NCI-H187 treated with DMSO at 0.1 percent for 48 hours (cell line): ENCODE data around the gene FOXK1.

Source experiments
- DNase-seq: peaks from one replicate; lab custom pipeline; 2025; lab: John Stamatoyannopoulos, UW

The FOXK1 gene

GRCh38 chr7:4765776-4766490, 83.8 kb downstream of the FOXK1 start:
- no peak for DNase-seq

- no peak for DNase-seq
Measured at GRCh38 chr7:4766666-4767519, 84.8 kb downstream of the FOXK1 start.

GRCh38 chr7:4768597-4769569, 86.8 kb downstream of the FOXK1 start:
- DNase-seq, result no peak

- no peak for DNase-seq
Measured at GRCh38 chr7:4769761-4770160, 87.7 kb downstream of the FOXK1 start.

- DNase-seq, result no peak
Measured at GRCh38 chr7:4770886-4771285, 88.8 kb downstream of the FOXK1 start.

GRCh38 chr7:4771737-4772136, 89.6 kb downstream of the FOXK1 start:
- DNase-seq, result no peak

GRCh38 chr7:4772306-4772705, 90.2 kb downstream of the FOXK1 start:
- no peak for DNase-seq

GRCh38 chr7:4774007-4774406, 91.9 kb downstream of the FOXK1 start:
- no peak for DNase-seq

- no peak for DNase-seq
Measured at GRCh38 chr7:4774658-4775249, 92.7 kb downstream of the FOXK1 start.

GRCh38 chr7:4775250-4775847, 93.3 kb downstream of the FOXK1 start, which contains the start of gene AP5Z1:
AP5Z1 (plus strand) TSS chr7:4775623; CDS start chr7:4775716, 93 bp downstream.
- DNase-seq, result peak; percentile 66

GRCh38 chr7:4775848-4776623, 93.9 kb downstream of the FOXK1 start:
- DNase-seq, result no peak

- no peak for DNase-seq
Measured at GRCh38 chr7:4779118-4779517, 97.0 kb downstream of the FOXK1 start.

- DNase-seq, result no peak
Measured at GRCh38 chr7:4781366-4782069, 99.4 kb downstream of the FOXK1 start.

GRCh38 chr7:4782333-4783291, 100.5 kb downstream of the FOXK1 start:
- DNase-seq, result no peak

- DNase-seq, result no peak
Measured at GRCh38 chr7:4783292-4783652, 101.2 kb downstream of the FOXK1 start.

- no peak for DNase-seq
Measured at GRCh38 chr7:4783762-4784351, 101.8 kb downstream of the FOXK1 start.

GRCh38 chr7:4784799-4785198, 102.7 kb downstream of the FOXK1 start:
- DNase-seq, result no peak

- DNase-seq, result no peak
Measured at GRCh38 chr7:4785371-4785770, 103.3 kb downstream of the FOXK1 start.
